NK-92 (cell line): ENCODE results near the gene RHBDD2.
"Not testable (repeated sequence)": the region's sequence is repeated elsewhere in the genome, so short reads cannot be mapped to it uniquely, and the experiment has no call there.

ENCODE experiments used
- DNase-seq: peaks from one replicate; lab custom pipeline; 2025; ENCODE audit not compliant: unreplicated experiment; lab: John Stamatoyannopoulos, UW

RHBDD2 gene

DNA sequence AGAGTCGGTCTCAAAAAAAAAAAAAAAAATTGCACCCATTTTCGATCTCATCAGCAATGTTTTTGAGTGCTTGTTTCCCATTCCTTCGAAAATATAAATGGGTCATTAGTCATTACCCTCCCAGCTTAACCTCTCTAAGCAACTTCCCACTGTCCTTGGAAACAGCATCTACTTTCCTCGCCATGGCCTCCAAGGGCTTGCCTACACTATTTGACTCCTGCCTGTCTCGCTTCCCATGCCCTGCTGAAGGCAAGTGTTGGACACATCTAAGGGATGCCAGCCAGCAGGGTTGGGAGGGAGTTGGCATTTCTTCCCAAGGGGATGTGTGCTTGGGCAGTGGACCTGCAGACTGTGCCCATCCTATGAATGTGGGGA, 12.7 kb upstream of the RHBDD2 start:
- no peak for DNase-seq

DNA sequence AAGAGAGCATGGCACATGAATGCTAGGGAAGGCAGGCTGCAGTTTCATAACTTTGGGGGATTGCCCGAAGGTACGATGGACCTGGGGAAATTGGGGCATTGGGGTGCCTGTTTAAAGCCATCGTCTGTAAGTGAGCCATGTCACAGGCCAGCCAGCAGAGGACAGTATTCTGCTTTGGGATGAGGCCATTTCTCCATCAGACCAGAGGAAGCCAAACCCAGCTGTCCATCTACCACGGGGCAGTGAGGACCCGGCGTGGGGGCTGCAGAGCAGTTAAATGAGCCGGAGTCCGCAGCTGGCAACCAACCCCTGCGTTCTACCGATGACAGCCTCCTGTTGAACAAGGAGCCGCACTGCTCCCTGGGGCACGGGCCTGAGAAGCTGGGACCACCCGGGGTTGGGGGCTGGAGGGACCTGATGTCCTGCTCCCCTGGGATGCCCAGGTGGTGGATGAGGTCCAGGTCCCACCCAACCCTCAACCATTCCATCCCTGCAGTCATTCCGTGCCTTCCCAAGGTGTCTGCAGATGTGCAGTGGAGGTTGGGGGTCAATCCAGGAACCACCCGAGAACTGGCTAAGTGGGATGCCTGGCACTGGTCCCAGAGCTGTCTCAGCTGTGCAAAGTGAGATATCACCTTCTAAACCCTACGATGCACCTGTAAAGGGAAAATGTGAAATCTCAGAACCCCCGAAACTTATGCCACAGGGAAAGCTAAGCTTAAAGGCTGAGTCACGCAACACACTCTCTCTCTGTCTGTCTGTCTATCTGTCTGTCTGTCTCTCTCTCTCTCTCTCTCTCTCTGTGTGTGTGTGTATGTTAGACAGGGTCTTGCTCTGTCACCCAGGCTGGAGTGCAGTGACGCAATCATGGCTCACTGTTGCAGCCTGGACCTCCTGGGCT, 12.1 kb upstream of the RHBDD2 start:
- DNase-seq: no peak

DNA sequence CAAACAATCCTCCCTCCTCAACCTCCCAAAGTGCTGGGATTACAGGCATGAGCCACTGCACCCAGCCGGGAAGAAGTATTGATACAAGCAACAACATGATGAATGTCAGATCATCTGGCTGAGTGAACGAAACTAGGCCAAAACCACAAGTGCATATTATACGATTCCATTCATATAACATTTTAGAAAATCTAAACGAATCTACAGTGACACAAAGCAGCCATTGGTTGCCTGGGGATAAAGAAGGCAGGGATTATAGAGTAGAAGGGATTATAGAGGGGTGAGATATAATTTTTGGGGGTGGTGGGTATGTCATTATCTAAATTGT, 11.5 kb upstream of the RHBDD2 start:
- DNase-seq: no peak

DNA sequence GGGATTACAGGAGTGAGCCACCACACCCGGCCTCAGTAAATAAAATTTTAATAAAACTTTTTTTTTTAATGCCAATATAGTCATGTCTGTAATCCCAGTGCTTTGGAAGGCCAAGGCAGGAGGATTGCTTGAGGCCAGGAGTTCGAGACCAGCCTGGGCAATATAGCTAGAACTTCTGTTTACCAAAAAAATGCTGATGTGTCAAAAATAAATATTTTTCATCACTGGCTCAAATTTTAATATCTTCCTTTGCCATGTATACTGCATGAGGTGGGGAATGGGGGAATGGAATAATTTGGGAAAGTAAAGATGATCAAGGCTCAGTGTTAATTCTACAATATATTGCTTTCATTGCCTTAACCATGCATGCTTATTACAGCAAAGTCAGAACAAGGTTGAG, 10.7 kb upstream of the RHBDD2 start:
- DNase-seq: no peak

DNA sequence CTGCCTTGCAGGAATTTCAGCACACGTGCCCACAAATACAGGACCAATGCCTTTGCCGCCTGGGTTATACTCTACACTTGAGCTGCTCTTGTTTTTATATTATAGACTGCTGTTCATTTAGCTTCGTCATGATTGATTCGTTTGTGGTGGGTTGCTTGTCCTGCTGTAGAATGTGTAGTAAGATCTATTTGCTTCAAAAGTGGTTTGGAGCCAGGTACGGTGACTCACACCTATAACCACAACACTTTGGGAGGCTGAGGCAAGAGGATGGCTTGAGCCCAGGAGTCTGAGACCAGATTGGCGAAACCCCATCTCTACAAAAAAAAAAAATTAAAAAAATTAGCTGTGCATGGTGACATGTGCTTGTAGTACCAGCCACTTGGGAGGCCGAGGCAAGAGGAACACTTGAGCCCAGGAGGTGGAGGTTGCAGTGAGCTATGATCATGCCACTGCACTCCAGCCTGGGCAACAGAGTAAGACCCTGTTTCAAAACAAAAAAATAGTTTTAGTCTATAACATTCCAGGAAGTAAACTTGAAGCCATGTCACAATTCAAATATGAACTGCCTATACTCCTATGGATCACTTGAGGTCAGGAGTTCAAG, 9.0 kb upstream of the RHBDD2 start:
- no peak for DNase-seq

DNA sequence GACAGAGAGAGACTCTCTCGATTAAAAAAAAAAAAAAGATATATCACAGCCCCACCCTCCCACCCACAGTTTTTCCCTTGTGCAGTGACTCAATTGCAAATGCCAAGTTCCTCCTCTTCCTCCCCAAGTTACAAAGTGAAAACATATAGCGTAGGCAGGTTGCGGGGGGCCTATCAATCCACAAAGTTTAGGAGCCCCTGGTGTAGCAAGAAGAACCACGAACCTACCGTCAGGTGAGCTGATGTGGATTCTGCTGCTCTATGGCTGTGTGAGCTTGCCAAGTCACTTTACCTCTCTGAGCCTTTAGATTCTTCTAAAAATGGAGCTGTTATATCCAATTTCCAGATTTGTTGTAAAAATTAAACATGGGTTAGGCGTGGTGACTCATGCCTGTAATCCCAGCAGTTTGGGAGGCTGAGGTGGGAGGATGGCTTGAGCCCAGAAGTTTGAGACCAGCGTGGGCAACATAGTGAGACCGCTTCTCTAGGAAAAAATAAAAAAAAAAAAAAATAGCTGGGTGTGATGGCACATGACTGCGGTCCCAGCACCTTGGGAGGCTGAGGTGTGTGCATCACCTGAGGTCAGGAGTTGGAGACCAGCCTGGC, 8.2 kb upstream of the RHBDD2 start:
- no peak for DNase-seq

DNA sequence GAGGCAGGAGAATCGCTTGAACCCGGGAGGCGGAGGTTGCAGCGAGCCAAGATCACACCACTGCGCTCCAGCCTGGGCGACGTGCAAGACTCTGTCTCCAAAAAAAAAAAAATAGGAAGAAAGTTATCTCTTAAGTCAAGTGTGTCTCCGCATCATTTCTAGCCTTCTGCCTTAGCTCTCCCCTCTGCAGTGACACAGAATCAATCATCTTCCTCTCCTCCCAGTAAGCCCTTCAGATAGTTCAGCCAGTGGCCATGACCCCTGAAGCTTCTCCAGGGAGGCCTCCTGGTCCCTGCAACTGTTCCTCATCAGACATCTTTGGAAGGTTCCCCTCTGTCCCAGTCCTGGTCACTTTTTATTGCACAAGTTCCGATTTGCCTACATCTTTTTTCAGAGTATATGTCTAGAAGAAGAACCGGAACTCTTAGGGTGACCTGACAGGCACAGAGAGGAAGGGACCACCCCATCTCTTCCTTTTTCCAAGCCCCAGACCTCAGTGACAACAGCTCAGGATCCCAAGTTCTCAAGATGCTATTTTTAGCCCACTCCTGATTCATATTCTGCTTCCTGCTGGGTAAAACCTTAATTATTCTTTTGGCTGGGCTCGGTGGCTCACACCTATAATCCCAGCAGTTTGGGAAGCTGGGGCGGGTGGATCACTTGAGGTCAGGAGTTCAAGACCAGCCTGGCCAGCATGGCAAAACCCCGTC, 6.6 kb upstream of the RHBDD2 start:
- no peak for DNase-seq

DNA sequence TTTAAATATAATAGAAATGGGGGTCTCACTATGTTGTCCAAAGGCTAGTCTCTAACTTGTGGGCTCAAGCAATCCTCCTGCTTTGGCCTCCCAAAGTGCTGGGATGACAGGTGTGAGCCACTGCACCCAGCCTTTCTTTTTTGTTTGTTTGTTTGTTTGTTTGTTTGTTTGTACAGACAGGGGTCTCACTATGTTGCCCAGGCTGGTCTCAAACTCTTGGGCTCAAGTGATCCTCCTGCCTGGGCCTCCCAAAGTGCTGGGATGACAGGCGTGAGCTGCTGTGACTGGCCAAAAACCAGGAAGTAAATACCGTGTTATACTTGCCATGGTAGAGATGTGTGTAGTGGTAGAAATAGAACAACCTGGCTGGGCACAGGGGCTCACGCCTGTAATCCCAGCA, 4.7 kb upstream of the RHBDD2 start:
- DNase-seq: not testable (repeated sequence)

DNA sequence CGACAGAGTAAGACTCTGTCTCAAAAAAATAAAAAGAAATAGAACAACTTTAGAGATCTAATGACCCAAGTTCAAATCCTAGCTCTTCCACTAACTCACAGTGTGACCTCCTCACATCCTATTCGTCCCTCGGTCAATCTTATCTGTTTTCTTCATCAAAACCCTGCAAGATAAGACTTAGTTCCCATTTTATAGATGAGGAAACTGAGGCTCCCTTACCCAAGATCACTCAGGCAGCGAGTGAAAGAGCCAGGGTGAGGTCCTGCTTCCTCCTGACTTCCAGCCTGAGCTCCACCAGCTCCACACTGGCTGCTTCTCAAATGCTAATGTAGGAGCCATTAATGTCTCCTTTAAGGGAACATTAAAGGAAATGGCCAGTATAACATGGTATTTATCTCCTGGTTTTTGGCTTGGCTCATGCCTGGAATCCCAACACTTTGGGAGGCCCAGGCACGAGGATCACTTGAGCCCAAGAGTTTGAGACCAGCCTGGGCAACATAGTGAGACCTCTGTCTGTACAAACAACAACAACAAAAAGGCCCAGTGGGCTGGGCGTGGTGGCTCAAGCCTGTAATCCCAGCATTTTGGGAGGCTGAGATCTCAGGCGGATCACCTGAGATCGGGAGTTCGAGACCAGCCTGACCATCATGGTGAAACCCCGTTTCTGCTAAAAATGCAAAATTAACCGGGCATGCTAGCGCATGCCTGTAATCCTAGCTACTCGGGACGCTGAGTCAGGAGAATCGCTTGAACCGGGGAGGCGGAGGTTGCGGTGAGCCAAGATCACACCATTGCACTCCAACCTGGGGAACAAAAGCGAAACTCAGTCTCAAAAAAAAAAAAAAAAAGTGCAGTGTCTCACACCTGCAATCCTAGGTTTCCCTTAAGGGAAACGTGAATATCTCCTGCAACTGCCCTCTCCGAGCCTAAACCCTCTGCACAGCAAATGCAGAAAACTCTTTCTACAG, 3.4 kb upstream of the RHBDD2 start:
- no peak for DNase-seq

DNA sequence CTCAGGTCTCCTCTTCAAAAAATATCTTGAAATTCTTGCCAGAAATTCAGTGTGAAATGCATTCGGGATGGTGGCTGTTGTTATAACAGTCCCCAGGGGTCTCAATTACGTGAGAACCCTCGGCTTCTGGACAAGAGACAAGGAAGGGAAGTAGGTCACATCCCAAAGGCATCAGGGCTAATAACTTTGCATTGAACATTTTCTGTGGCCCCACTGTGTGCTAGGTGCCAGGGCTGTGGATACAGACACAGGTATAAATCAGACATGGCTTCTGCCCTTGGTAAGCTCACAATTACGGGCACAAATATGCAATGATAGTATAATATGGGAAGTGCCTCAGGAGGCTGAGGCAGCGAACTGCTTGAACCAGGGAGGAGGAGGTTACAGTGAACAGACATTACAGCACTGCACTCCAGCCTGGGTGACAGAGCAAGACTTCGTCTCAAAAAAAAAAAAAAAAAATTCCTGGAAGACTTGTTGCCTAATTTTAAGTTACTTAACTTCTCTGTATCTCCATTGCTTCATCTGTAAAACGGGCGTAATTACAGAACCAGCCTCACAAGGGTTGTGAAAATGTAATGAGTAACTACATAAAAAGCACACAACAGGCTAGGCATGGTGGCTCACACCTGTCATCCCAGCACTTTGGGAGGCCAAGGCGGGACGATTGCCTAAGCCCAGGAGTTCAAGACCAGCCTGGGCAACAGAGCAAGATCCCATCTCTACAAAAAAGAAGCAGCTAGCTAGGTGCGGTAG, 2.5 kb upstream of the RHBDD2 start:
- DNase-seq: no peak

DNA sequence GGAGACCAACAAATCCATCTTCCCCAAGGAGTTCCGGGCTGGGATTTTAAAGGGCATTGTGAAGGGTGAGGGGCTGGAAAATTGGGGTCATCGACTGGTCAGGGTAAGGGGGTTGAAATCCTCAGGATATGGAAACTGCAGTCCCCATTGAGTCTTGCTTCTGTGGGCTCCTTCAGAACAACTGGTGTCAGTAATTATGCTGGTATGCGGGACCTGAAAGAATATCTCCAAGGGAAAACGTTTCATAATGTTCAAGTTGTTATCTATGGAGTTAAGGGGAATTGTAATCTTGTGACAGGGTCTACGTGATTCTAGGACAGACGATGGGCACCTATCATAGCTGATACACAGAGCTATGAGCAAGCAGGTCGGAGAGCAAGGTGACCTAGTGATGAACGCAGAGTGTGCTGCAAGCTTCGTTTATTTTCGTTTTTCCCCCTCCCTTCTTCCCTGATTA, 494 bp upstream of the RHBDD2 start:
- no peak for DNase-seq

DNA sequence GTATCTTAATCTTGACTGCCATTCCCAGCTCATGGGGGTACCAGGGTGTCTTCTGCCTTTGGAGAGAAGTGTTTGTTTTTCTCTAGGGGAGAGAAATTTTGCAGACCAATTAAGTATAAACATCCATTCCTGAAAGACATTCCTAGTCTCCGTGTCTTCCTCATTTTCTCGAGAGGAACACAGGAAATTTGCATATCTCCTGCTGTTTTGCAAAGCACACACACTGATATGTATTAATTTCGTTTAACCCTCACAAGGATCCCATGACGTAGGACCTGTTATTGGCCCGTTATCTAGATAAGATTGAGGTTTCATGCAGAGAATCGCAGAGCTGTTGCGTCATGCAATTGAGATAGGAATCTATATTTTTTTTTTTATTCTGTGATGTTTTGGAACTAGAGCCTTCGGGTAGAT, 944 bp downstream of the RHBDD2 start:
- no peak for DNase-seq

DNA sequence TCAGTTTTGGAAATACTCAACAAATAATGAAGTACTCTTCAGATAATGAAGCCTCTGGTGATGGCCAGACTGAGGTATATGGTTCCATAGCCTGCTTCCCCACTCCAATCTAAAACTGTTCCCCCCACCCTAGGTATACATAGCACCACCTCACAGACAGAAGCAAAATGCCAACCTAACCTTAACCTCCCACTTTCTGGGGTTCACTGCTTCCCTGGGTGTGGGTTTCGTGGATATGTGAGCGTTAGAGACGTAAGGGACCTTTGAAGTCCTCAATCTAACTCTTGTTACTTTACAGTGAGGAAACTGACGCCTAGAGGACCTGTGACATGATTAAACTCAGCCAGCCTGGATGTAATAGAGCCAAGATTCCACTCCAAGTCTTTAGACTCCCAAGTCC, 1.4 kb downstream of the RHBDD2 start:
- DNase-seq: no peak

DNA sequence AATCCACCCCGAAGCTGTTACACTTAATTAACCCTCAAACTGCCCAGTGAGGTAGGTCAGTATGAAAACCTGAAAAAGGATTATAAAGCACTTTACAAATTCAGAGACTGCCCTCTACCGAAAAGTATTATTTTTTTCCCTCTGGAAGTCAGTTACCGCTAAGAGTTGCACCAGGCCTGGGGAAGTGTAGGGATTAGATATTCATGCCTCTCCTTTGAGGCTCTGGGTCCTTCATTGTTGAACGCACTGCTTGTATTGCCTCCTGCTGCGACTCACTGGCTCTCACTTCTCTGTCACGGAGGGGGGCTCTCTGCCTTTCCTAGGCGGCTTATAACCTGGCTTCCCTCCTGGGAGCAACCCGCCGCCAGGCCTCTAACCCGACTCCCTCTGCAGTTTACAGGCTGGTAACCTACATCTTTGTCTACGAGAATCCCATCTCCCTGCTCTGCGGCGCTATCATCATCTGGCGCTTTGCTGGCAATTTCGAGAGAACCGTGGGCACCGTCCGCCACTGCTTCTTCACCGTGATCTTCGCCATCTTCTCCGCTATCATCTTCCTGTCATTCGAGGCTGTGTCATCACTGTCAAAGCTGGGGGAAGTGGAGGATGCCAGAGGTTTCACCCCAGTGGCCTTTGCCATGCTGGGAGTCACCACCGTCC, 2.7 kb downstream of the RHBDD2 start:
- no peak for DNase-seq

DNA sequence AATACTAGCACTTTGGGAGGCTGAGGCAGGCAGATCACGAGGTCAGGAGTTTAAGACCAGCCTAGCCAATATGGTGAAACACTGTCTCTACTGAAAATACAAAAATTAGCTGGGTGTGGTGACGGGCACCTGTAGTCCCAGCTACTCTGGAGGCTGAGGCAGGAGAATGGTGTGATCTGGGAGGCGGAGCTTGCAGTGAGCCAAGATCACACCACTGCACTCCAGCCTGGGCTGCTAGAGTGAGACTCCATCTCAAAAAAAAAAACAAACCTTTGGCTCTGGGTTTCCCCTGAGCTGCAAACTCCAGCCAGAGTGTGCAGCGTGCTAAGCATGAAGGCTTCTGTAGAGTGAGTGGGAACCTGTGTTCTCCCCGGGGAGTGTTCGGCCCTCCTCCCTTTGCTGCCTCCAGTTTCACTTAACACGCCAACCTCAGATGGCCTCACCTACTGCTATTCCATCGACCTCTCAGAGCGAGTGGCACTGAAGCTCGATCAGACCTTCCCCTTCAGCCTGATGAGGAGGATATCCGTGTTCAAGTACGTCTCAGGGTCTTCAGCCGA, 4.5 kb downstream of the RHBDD2 start:
- DNase-seq: not testable (repeated sequence)

DNA sequence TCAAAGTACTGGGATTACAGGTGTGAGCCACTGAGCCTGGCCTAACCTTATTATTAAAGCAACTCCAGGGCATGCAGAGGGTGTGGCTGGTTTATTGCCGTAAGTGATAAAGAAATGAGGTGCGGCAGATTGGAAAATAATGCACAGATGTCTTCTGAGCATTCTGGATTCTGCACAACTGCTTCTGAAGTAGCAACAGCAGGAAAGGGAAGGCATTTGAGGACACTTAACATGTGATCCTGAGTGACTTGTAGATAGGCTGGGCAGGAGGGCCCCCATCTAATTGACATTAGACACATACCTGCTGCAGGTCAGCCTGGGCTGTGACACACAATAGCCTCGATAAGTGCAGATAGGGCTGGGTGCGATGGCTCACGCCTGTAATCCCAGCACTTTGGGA, 5.6 kb downstream of the RHBDD2 start:
- DNase-seq: no peak

DNA sequence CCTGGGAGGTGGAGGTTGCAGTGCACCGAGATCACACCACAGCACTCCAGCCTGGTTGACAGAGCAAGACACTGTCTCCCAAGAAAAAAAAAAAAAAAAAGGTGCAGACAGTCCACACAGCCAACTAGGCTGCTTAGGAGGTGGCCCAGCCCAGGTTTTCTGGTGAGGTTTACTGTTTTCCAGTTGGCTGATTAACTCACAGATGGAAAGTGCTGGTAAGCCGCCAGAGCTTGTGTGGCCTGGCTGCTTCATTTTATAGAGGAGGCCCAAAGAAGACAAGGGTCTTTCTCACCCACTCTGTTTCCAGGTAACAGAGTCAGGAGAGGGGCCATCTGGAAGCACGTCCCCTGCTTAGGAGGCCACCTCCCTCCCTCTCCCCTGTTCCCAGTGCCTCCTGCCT, 6.2 kb downstream of the RHBDD2 start:
- DNase-seq: no peak

DNA sequence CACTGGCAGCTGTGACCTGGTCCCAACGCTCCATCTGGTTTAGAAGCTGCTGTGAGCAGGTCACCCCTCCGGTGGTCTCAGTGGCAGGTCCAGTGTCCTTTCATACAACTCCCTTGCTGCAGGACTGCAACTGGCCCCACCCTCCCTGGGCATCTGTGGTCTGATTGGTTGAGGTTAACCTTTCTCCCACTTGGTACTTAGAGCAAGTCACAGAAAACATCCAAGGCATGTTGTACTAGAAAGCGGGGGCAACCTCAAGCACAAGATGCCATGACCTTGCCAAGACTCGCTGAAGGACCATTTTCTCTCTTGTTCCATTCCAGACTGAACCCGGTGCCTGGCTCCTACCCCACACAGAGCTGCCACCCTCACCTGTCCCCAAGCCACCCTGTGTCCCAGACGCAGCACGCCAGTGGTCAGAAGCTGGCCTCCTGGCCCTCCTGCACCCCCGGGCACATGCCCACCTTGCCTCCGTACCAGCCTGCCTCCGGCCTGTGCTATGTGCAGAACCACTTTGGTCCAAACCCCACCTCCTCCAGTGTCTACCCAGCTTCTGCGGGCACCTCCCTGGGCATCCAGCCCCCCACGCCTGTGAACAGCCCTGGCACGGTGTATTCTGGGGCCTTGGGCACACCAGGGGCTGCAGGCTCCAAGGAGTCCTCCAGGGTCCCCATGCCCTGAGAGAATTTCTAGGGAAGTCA, 9.0 kb downstream of the RHBDD2 start:
- no peak for DNase-seq
